HG03571 (cell line): ENCODE data around the gene PRIM2.
"Not testable (repeated sequence)": the region's sequence is repeated elsewhere in the genome, so short reads cannot be mapped to it uniquely, and the experiment has no call there.

Experiments
- ATAC-seq: cut with Tn5 transposase; IDR thresholded peaks from one replicate; pipeline ENCODE4 v1.9.1; 2021; ENCODE audit not compliant: unreplicated experiment

PRIM2 gene, protein sequence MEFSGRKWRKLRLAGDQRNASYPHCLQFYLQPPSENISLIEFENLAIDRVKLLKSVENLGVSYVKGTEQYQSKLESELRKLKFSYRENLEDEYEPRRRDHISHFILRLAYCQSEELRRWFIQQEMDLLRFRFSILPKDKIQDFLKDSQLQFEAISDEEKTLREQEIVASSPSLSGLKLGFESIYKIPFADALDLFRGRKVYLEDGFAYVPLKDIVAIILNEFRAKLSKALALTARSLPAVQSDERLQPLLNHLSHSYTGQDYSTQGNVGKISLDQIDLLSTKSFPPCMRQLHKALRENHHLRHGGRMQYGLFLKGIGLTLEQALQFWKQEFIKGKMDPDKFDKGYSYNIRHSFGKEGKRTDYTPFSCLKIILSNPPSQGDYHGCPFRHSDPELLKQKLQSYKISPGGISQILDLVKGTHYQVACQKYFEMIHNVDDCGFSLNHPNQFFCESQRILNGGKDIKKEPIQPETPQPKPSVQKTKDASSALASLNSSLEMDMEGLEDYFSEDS

DNA sequence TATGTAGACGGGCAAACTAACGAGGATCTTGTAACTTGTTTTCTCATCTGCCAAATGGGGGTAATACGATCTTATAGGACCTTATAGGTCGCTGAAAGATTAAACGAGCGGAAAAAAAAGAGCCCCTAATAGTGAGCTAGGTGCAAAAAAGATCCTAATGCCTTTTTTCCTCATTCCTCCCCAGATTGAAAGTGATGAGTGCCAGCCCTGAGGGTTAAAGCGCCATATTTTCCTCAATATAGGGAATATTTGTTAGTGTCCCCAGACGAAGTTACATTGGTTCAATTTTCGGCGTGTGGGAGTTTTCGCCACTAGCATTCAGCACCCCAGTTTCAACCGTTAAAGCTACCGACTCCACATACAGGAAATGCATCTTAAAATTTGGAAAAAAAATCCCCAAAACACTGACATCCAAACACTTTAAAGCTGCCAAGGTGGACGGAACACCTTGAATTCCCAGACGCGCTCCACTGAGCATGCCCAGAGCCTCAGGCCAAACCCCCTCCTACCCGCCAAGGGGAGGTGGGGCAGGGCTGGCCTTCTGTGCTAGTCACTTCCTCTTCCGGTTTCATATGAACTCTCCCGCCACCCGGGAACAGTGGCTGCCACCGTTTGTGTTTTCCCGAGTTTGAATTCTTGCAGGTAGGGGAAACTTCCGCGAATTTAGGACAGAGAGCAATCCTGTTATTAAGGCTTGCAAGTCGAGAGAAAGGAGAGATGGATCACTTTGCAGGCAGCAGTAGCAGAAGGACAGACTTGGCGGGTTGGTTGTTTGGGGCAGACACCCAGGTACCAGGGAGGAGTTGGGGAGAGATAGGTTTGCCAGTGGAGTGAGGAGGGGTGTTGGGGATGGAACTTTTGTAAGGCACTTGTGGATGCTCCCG is at the start of gene PRIM2:
Gene PRIM2 (plus strand): TSS at position 571 of the 884 bp plus-strand sequence. CDS start 816 bp downstream, outside the sequence.
- ATAC-seq: peak; percentile 77

DNA sequence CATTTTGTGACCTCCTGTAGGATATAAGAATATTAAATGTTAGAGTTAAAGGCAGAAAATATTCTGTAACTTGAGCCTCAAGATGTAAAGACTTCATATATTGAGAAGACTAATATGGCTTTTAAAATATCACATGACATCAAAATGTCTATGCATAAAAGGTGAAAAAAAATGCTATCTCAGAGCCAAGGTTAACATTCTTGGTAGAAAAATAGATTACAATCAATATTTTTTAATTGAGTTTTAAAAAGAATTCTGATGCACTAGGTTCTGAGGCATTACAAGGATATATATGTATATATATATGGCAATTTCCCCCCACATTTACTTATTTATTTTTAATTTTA is 49.2 kb upstream of the PRIM2 start:
- no peak for ATAC-seq

DNA sequence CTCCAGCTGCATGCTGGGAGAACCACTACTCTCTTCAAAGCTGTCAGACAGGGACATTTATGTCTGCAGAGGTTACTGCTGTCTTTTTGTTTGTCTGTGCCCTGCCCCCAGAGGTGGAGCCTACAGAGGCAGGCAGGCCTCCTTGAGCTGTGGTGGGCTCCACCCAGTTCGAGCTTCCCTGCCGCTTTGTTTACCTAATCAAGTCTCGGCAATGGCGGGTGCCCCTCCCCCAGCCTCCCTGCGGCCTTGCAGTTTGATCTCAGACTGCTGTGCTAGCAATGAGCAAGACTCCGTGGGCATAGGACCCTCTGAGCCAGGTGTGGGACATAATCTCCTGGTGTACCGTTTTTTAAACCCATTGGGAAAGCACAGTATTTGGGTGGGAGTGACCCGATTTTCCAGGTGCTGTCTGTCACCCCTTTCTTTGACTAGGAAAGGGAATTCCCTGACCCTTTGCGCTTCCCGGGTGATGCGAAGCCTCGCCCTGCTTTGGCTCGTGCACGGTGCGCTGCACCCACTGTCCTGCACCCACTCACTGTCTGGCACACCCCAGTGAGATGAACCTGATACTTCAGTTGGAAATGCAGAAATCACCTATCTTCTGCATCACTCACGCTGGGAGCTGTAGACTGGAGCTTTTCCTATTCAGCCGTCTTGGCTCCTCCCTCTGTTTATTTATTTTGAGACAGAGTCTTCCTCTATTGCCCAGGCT is 43.2 kb upstream of the PRIM2 start:
- ATAC-seq: not testable (repeated sequence)

DNA sequence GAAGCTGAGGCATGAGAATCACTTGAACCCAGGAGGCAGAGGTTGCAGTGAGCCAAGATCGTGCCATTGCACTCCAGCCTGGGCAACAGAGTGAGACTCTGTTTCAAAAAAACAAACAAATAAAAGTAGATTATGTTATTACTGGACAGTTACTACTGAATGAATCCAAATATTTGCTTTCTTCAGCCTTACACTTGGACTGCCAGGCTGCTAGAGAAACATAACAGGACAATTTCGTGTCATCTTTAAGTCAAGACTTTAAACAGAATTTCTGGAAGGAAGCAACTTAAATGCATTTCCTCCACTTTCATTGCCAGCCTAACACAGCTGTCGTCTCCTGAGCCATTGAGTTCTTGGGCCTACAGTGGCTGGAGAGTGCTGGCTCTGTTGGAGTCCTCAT is 42.0 kb upstream of the PRIM2 start:
- no peak for ATAC-seq

DNA sequence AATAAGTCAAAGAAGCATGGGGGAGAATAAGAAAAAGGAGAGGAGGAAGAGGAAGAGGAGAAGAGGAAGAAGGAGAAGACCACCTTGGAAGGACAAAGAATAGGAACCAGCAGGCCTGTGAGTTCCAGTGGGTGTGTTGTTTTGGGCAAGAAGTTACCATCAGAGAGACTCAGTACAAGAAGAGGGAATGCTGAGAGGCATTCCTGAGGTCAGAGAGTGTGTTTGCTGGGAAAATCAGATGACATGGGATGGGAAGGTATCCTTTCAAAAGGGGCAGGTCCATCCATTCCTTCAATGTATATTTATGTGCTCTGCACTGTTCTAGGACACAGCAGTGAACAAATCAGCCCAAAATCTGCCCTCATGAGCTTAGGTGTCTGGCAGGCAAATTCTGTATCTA is 40.5 kb upstream of the PRIM2 start:
- ATAC-seq: no peak

DNA sequence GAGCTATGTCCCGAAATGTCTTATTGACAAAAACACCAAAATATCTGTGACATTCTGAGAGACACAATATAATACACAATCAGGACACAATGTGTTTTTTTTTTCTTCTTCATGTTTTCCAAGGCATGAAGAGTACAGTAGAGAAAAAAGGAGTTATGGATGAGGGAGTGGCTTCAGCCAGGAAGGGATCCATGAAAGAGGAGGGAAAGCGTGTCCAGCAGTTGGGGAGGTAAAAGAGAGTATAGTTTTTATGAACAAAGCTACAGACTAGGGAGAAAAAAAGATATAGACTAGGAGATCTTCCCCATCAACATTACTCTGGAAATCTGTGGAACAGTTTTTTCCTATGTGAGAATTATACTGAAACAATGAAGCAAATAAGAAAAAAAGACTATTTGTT is 38.9 kb upstream of the PRIM2 start:
- ATAC-seq: no peak

DNA sequence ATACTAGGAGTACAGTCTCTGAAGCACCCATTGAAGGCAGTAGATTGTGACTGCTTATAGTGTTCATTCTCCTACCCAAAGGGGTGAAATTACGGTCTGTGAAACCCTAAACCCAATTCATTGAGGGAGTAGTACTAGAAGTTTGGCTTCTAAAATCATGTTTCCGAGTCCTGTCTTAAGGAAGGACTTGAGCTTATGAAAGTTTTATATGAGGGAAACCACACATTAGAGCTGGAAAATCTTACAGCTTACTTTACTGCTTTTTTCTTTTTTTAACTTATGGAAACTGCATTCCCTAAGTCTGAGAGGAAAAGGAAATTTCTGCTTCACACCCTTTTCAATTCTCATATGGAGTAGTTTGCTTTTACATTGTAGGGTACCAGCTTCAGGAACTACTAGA is 38.4 kb upstream of the PRIM2 start:
- no peak for ATAC-seq

DNA sequence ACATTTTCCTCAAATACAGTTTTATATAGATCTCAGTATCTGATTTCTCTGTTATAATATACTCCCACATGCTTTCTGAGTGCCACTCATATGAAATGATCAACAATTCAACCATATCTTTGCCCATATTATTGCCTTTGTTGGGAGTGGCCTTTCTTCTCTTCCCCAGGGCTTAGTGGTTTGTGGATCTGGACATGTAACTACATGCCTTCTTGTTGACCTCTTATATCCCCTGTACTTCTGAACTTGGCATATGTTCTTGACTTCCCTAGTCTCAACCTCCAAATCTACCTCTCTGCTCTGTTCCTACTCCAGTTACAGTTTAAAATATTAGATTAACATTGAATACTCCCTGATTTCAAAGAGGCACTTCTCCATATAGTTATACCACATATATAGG is 34.3 kb upstream of the PRIM2 start:
- ATAC-seq: no peak

DNA sequence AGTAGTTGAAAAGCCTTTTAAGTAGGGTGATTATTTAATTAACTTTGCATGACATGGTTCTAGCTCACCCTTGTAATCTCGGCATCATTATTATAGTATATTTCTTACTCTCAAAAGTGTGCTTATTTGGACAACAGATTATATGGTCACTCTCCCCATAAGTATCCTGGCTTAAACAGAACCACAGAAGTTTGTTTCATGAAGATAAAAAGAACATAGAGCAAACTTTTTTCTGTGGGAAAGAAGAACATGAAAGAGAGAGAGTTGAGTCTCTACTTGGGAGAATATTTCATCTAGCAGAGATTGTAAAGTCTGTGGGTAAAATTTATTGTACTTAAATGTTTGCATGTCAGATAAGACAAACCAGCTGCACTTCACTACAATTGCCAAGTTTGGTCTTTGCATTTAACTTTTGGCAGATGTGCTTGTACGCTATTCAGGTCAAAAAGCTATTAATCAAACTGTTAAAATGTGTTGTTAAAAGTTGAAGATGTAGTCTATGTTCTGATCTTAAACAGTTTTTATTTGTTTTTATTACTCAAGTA is 33.4 kb upstream of the PRIM2 start:
- ATAC-seq: no peak

DNA sequence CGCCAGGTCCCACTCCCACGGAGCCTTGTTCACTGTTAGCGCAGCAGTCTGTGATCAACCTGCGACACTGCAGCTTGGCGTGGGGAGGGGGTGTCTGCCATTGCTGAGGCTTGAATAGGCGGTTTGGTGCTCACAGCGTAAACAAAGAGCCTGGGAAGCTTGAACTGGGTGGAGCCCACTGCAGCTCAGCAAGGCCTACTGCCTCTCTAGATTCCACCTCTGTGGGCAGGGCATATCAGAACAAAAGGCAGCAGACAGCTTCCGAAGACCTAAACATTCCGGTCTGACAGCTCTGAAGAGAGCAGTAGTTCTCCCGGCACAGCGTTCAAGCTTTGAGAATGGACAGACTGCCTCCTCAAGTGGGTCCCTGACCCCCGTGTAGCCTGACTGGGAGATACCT is 29.3 kb upstream of the PRIM2 start:
- not testable (repeated sequence) for ATAC-seq

DNA sequence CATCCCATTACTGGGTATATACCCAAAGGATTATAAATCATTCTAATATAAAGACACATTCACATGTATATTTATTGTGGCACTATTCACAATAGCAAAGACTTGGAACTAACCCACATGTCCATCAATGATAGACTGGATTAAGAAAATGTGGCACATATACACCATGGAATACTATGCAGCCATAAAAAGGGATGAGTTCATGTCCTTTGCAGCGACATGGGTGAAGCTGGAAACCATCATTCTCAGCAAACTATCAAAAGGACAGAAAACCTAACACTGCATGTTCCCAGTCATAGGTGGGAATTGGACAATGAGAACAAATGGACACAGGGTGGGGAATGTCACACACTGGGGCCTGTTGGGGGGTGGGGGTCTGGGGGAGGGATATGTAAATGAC is 24.0 kb upstream of the PRIM2 start:
- ATAC-seq: not testable (repeated sequence)

DNA sequence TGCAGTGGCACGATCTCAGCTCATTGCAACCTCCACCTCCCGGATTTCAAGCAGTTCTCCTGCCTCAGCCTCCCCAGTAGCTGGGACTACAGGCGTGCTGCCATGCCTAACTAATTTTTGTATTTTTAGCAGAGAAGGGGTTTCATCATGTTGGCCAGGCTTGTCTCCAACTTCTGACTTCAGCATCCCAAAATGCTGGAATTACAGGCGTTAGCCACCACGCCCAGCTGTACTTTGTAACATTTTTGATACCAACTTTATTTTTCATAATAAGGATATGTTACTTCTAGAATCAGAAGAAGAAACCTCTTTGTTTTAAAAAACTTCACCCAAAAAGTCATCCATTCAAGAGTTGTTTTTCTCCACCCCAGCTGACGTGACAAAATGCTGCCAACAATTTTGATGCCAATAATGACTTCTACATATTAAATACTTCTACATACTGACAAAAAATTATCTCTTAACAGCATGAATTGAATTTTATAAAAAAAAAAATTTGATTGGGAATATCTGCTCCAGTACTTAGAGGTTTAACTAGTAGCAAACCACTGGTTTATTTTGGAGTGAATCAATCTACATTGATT is 22.5 kb upstream of the PRIM2 start:
- ATAC-seq: no peak

DNA sequence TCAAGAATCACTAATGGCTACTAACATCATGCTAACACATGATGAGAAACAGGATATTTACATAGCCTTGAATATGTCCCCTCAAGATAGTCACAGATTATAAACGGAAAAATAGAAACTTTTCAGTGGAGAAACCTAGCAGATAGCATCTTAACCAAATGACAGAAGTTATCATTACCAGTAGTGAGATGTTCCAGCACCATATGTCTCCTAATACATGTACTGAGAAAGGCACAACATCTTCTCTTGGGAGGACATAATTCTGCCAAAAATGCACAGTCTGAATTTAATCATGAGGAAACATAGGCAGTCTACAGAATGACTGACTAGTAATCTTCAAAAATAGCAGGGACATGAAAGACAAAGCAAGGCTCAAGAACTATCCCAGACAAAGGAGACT is 19.9 kb upstream of the PRIM2 start:
- ATAC-seq: no peak

DNA sequence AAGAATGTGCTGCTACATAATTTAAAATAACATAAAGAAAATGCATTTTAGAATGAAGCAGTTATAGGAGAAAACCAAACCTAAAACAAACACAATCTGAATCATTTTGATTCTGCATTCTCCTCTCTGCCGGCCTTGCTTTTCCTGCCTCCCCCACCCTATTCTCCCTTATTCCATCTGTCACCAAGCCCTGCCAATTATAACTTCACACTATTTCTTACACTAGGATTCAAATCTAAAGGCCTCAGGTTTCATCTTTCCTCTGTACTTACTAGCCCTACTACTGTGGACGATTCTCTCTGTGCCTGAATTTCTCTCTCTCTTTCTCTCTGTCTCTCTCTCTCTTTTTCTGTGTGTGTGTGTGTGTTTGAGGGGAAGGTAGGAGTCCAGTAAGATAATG is 18.7 kb upstream of the PRIM2 start:
- no peak for ATAC-seq

DNA sequence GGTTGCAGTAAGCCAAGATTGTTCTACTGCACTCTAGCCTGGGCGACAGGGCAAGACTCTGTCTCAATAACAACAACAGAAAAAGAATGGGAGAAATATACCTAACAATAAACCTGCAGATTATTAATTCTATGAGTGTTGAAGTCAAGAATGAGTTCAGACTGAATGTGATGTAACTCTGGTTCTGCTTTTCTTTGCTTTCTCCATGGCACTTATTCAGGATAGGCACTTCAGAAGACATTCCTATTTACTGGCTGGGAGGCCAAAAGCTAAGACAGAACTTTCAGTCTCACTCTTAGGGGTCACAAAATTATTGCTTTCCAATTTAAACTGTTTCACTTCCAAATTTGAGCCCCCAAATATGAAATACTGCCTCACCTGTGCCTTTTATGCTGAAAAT is 15.7 kb upstream of the PRIM2 start:
- ATAC-seq: no peak

DNA sequence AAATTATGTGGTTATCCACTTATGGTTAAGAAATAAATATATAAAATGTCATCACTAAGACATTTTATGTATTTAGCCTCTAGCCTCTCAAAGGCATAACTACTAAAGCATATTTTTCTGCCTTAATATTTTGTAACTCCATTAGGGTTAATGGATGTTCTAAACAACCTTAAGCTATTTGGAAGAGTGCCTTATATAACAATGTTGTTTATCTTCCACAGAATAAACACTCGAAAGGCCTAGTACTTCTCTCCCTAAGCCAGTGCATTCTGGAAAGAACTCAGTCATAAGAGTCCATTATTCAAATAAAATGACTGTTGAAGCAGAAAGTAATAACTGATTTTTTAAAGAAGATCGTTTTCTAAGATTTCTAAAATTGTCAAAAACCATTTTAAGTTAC is 15.0 kb upstream of the PRIM2 start:
- ATAC-seq: no peak

DNA sequence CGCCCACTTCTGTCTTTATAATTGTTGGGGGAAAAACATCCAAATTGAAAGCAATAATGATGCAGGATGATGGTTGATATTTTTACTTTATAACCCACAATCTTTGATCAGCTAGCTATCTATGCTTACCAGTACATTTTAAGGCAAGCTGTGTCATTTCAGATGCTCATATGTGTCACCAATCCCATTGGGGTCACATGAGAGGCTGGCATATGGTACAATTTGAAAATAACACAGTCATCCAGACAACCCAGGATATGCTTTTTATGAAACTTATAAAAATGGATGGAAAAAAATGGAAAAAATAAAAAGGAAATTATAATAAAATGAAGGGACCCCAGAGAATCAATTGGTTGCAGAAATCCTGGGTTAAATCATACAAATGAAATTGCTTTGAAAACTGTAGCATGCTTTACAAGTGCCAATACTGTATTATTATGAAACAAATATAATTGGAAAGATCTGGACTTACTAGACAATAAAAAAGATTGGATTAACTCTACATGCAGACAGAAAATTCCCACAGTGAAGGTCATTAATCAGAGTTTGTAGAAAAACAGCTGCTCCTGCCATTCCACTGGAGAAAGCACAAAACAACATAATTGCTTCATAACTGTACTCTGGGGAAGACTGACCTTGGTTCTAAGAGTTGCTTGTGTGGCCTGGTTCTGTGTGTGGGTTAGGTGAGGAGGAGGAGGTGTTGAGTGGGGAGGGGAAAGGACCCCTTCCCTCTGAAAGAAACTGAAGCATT is 13.3 kb upstream of the PRIM2 start:
- no peak for ATAC-seq

DNA sequence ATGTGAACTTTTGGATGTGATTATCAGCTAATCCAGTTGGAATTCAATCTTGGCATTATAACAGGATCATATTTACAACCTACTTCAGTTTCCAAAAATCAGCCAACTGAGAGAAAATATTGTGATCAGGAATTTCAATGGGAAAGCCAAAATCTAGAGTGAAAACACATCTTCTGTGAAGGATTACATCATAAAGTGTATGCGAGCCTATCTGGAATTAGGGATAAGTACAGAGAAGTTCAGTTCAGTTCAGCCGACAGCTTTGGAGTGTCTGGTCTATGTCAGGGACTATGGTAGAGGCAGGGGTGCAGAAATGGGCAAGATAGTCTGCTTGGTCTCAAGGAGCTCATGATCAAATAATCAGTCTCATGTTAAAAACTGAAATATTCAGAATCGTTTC is 12.3 kb upstream of the PRIM2 start:
- ATAC-seq: no peak

DNA sequence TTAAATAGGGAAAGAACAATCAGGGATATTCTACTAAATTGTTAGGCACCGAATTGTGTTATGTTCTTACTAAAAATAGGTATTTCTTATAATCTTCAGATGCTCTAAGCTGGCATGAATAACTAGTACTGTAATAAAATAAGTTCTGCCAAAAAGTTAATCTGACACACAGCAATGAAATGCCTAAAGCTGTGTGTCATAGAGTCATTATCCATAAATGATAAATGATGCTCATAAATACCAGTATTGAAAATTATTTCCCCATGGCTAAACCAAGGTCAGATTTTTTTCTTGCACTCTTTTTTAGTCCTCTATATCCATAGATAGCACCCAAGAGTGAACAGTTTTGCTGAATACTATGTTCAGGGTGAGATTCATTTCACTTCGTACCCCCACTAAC is 11.7 kb upstream of the PRIM2 start:
- no peak for ATAC-seq

DNA sequence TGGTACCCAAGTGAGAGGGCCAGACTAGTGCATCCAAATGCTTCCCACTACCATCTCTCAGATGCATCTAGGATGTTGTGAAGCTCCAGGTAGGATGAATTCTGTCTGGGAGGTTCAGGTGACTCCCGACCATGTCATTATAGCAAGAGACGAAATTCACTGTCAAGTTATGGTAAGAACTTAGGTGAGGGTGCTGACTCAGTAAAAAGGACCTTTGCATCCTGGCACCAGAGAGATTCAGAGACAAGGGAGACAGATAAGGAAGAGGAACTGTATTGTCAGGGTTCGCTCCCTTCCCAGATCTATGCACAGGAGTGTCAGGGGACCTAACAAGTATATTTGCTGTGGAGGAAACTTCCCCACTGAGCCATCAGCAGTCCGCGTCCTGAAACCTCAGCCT is 11.2 kb upstream of the PRIM2 start:
- ATAC-seq: no peak
